Ovary (tissue), 9 donors: ENCODE measurements around the gene FAM216B. TPM values are rescaled to one million over a fixed set of nuclear protein-coding genes. Genes with fewer than 3 reads are reported as not detected.

Experiments
- DNase-seq, 5 donors: peaks; one replicate each; pipeline ENCODE4 v3.0.0-alpha.2; 2019 to 2020
- H3K27ac ChIP-seq, 2 donors: fragments of 200-600 bp; one replicate each; pipeline versions ENCODE4 v1.5.1 to v1.8.0; 2019 to 2022
- H3K27me3 ChIP-seq: fragments of 200-600 bp; one replicate; pipeline ENCODE4 v1.8.0; 2022
- H3K36me3 ChIP-seq: fragments of 200-600 bp; sonication (generic); one replicate; pipeline ENCODE4 v1.5.1; 2019
- H3K4me1 ChIP-seq: one replicate; pipeline ENCODE4 v1.8.1; 2013; ENCODE audit warnings: mild to moderate bottlenecking, moderate library complexity; ENCODE audit not compliant: insufficient read depth
- H3K4me3 ChIP-seq: fragments of 200-600 bp; sonication (generic); one replicate; pipeline ENCODE4 v1.5.1; 2017
- H3K9me3 ChIP-seq, 2 donors: fragments of 200-600 bp in 1 of 2; sonication (generic) in 1 of 2; one replicate each; pipeline versions ENCODE4 v1.5.1 to v1.8.1; 2013 to 2019; ENCODE audit warnings: mild to moderate bottlenecking in 1 of 2, moderate library complexity in 1 of 2
- CTCF ChIP-seq, 3 donors: fragments of 450-650 bp in 2 of 3; fragments of 200-600 bp in 1 of 3; IDR thresholded peaks; one replicate each; pipeline versions ENCODE4 v1.5.1 to v1.8.0; 2016 to 2022; ENCODE audit warnings: antibody characterized with exemption in 3 of 3, mild to moderate bottlenecking in 1 of 3
- EP300 ChIP-seq: sonication (generic); formaldehyde crosslinking; IDR thresholded peaks from one replicate; pipeline ENCODE4 v1.6.1; 2017; ENCODE audit warnings: antibody characterized with exemption
- POLR2A ChIP-seq: fragments of 450-650 bp; IDR thresholded peaks from one replicate; pipeline ENCODE4 v1.6.1; 2017; ENCODE audit warnings: antibody characterized with exemption, mild to moderate bottlenecking, moderate library complexity
- WGBS, 3 donors: extraction: QIAGEN DNeasy Blood & Tissue Kit in 1 of 3; methylation state at CpG; one replicate each; pipeline versions ENCODE4 v1.1.5 to v1.1.7; 2013 to 2017; 5-methylcytosine and 5-hydroxymethylcytosine counted together
- intact Hi-C, 4 donors: fragments of 100-400 bp; cut with DNase I; formaldehyde crosslinking; loops; one replicate each; pipeline versions ENCODE4 v1.11.0 to v1.15.1; 2022 to 2023
- polyA plus RNA-seq, 2 donors: library from polyadenylated mRNA; stranded (reverse); fragments of 200-250 nt in 1 of 2; fragments of 350-450 nt in 1 of 2; fragmentation: Illumina TruSeq in 1 of 2; extraction: RNeasy Lipid Tissue Mini Kit (QIAGEN cat#74804) in 1 of 2; gene quantifications; one replicate each; pipeline ENCODE4 v1.2.3, GENCODE V29; 2013 to 2014
- total RNA-seq, 7 donors: library from RNA; depleted of rRNA in 2 of 7; stranded (reverse); fragments of >200 nt in 2 of 7; fragmentation: NEBNext Ultra II Directional in 3 of 7; extraction: Animal tissue kit (Norgen Biotek cat#: 25700) in 3 of 7; gene quantifications; one replicate each; pipeline versions ENCODE4 v1.1.0 to v1.2.4, GENCODE V29; 2016 to 2023
- donor health status: DM: no; HTN: no; CAD: no; lungs with moderate emphysema.
- donor health status: DM: no; HTN: no; CAD: no.
- donor health status: Bipolar disorder and iron deficiency.
- donor health status: DM: yes; HTN: yes; CAD: no.
- donor health status: DM: no; HTN: no; CAD: no.
- donor health status: DM: yes; HTN: yes; CAD: no.

Gene FAM216B
- total and polyA plus RNA-seq, 9 donors: 0.01 to 32.6 (median 0.79) TPM; not detected in 1

- H3K27me3 ChIP-seq: no peaks in the 10 kb centered on the region
- TF ChIP-seq CTCF (IDR thresholded peaks at IDR 0.05): no peak
- H3K4me1 ChIP-seq: peaks cover 5% of the 10 kb centered on the region
- 80 to 90% (median 88%) methylated on average over 4 of the region's 4 CpGs for WGBS, 3 donors
- H3K4me3 ChIP-seq: no peak overlapping the region
- no peaks in the 10 kb centered on the region for H3K36me3 ChIP-seq
- no peaks in the 10 kb centered on the region for H3K9me3 ChIP-seq
- intact Hi-C loops: no loop called here
- no peak for DNase-seq
- H3K27ac ChIP-seq: no peak overlapping the region
These were observed 10.8 kb downstream of the FAM216B start for GRCh38 chr13:42792154-42792553.

DNA sequence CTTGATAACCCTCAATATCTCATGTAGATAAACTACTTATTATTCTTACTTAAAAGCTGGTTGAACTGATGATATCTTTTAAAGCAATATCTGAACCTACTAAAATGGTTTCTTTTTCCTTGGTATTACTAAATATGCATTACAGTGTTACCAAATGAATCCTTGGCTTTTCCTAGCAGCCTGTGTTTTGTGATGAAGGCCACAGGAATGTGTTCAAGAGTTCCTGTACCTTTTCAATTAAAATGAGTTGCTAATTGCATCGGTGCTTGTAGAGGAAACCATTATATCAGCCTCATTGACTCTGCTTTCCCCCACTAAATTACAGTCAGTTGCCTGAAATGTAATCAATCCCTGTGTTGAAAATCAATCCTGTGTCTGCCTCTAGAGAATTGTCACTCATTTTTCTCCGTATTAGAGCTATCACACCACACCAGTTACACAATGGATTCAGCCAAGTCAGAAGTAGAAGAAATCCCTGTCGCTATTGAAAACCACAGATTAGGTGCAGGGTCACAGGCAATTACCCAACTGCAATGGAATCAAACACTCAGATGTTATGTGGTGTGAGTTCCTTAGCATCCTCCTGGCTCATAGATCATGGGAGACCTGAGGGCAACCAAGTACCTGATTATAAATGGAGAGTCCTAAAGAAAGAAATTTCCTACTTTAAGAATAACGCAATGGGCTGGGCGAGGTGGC lies 13.3 kb downstream of the FAM216B start:
- DNase-seq: no peak
- Histone ChIP-seq H3K36me3 (no peaks in the 10 kb centered on the region), H3K4me3 (no peak overlapping the region), H3K27ac (no peak overlapping the region), H3K9me3 (no peaks in the 10 kb centered on the region), H3K27me3 (no peaks in the 10 kb centered on the region), H3K4me1 (peaks cover 4% of the 10 kb centered on the region)
- no peak for TF ChIP-seq EP300
- no peak for TF ChIP-seq POLR2A
- TF ChIP-seq CTCF (IDR thresholded peaks at IDR 0.05): no peak
- 93 to 96% (median 94%) methylated on average over 5 of the region's 5 CpGs for WGBS, 3 donors
- intact Hi-C loops: no loop called here

DNA sequence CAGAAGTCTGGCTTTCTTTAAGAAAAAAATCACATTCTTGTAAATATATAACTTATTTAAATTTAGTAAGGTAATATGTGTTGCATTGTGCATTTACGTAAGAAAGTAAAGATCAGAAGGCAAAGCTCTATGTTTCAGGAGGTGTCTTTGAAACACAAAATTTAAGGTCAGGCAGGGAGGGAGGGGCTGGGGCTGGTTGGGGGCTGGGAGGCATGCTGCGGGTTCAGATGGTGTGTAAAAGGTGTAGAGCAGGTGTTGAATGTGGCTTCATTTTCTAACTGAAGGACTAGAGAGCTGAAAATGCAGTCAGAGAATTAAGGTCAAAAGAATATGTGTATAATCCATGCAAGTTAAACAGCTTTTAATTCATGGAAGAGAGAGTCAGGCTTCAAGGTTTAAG lies 14.3 kb downstream of the FAM216B start:
- Histone ChIP-seq H3K4me1 (peaks cover 4% of the 10 kb centered on the region), H3K27me3 (no peaks in the 10 kb centered on the region), H3K9me3 (no peaks in the 10 kb centered on the region), H3K36me3 (no peaks in the 10 kb centered on the region), H3K4me3 (no peak overlapping the region), H3K27ac (no peak overlapping the region)
- no peak for DNase-seq
- WGBS, 3 donors: 92 to 96% (median 93%) methylated on average over 2 of the region's 2 CpGs
- intact Hi-C loops: no loop called here
- no peak for TF ChIP-seq POLR2A
- no peak for TF ChIP-seq CTCF (IDR thresholded peaks at IDR 0.05)
- TF ChIP-seq EP300: no peak

DNA sequence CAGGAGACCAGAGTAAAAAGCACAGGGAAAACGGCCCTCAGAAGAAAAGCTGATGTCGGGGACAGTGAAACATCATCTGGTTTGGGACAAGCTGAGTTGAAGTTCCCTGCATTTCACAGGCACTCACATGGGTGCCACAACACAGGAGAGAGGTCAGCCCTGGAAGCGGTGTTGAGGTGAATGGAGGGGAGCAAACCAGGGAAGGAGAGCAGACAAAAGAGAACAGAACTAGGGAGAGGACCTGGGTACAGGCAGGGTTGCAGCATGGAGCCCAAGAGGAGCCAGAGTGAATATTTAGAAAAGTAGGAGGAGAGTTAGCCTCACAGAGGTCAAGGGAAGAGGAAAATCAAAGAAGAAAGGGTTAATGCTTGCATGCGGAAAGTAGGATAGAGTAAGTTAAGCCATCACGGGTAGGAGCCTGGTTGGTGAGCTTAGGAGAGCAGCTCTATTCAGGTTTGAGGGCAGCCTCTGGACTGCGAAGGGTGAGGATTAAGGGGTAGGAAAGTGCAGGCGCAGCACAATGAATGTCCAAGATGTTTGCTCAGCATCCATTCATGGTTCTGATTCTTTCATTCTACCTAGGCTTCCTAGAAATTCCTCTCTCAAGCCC lies 15.5 kb downstream of the FAM216B start:
- intact Hi-C loops: no loop called here
- H3K27ac ChIP-seq: no peak overlapping the region
- H3K4me1 ChIP-seq: peaks cover 4% of the 10 kb centered on the region
- no peaks in the 10 kb centered on the region for H3K36me3 ChIP-seq
- H3K4me3 ChIP-seq: no peak overlapping the region
- TF ChIP-seq CTCF (IDR thresholded peaks at IDR 0.05) (no peak), EP300 (no peak), POLR2A (no peak)
- no peaks in the 10 kb centered on the region for H3K9me3 ChIP-seq
- no peaks in the 10 kb centered on the region for H3K27me3 ChIP-seq
- no peak for DNase-seq
- 62 to 68% (median 67%) methylated on average over 7 of the region's 7 CpGs for WGBS, 3 donors
